ENCODE results near the gene MAST1. TPM values are rescaled to one million over a fixed set of nuclear protein-coding genes. Genes with fewer than 3 reads are reported as not detected.

The MAST1 gene
- total RNA-seq, 1 donor from 2014 or later, result 0.31 TPM

GRCh38 chr19:12864721-12865715 is 26.7 kb downstream of the MAST1 start:
- DNase-seq (ENCODE audit: low spot score) (no peak), ATAC-seq (no peak)
- intact Hi-C loops (cut with DNase I), result no loop called here

GRCh38 chr19:12865746-12866415 is 27.6 kb downstream of the MAST1 start:
- no peak for DNase-seq (ENCODE audit: low spot score)
- intact Hi-C loops (cut with DNase I), result no loop called here
- no peak for ATAC-seq

GRCh38 chr19:12866416-12867119 is 28.3 kb downstream of the MAST1 start:
- DNase-seq (ENCODE audit: low spot score) (no peak), ATAC-seq (no peak)
- intact Hi-C loops (cut with DNase I), result no loop called here

GRCh38 chr19:12867120-12868099 is 29.1 kb downstream of the MAST1 start:
- ATAC-seq (peak; percentile 76), DNase-seq (ENCODE audit: low spot score) (peak; percentile 79)
- intact Hi-C loops (cut with DNase I), result no loop called here

GRCh38 chr19:12868540-12869112 is 30.3 kb downstream of the MAST1 start:
- intact Hi-C loops (cut with DNase I), result no loop called here
- ATAC-seq (no peak), DNase-seq (ENCODE audit: low spot score) (no peak)

- ATAC-seq, result no peak
- intact Hi-C loops (cut with DNase I), result no loop called here
- no peak for DNase-seq (ENCODE audit: low spot score)
Measured at GRCh38 chr19:12871681-12872080, 33.4 kb downstream of the MAST1 start.

- intact Hi-C loops (cut with DNase I), result no loop called here
- DNase-seq (ENCODE audit: low spot score) (no peak), ATAC-seq (no peak)
Measured at GRCh38 chr19:12872255-12872654, 33.9 kb downstream of the MAST1 start.

GRCh38 chr19:12872941-12873890 is 34.9 kb downstream of the MAST1 start:
- DNase-seq (ENCODE audit: low spot score), result peak; percentile 81
- peak; percentile 71 for ATAC-seq
- intact Hi-C loops (cut with DNase I), result no loop called here

- no peak for ATAC-seq
- intact Hi-C loops (cut with DNase I), result no loop called here
- no peak for DNase-seq (ENCODE audit: low spot score)
Measured at GRCh38 chr19:12873891-12874745, 35.8 kb downstream of the MAST1 start.

GRCh38 chr19:12875086-12875485 is 36.8 kb downstream of the MAST1 start:
- intact Hi-C loops (cut with DNase I), result no loop called here
- ATAC-seq (no peak), DNase-seq (ENCODE audit: low spot score) (no peak)

GRCh38 chr19:12880551-12881171 is 42.3 kb downstream of the MAST1 start:
- ATAC-seq (peak; percentile 53), DNase-seq (ENCODE audit: low spot score) (peak; percentile 68)
- intact Hi-C loops (cut with DNase I), result no loop called here

GRCh38 chr19:12881172-12881808 is 43.0 kb downstream of the MAST1 start, which contains the start of gene DNASE2:
TSS of gene DNASE2 (minus strand) at chr19:12881449. CDS start at chr19:12881375, 74 bp downstream.
- DNase-seq (ENCODE audit: low spot score) (peak; percentile 97), ATAC-seq (peak; percentile 97)
- intact Hi-C loops (cut with DNase I), result no loop called here

- intact Hi-C loops (cut with DNase I), result no loop called here
- ATAC-seq, result no peak
- no peak for DNase-seq (ENCODE audit: low spot score)
Measured at GRCh38 chr19:12882589-12882988, 44.3 kb downstream of the MAST1 start.

- DNase-seq (ENCODE audit: low spot score), result no peak
- intact Hi-C loops (cut with DNase I), result no loop called here
- ATAC-seq, result no peak
Measured at GRCh38 chr19:12884202-12884601, 45.9 kb downstream of the MAST1 start.

- no peak for ATAC-seq
- intact Hi-C loops (cut with DNase I), result no loop called here
- DNase-seq (ENCODE audit: low spot score), result no peak
Measured at GRCh38 chr19:12884627-12884925, 46.3 kb downstream of the MAST1 start.
